Hematopoietic multipotent progenitor cell treated with erythropoietin and hydrocortisone succinate and interleukin-3 and kit ligand, for 17 days (in vitro differentiated cells): ENCODE data around the gene TMEM269.

Experiments used
- DNase-seq: peaks from one replicate; pipeline ENCODE4 v3.0.0-alpha.2; 2015; ENCODE audit warnings: low spot score

Gene TMEM269

GRCh38 chr1:42848823-42849537, 64.2 kb downstream of the TMEM269 start:
- no peak for DNase-seq

GRCh38 chr1:42849944-42850343, 65.2 kb downstream of the TMEM269 start:
- no peak for DNase-seq
